ENCODE data around the gene BCL7C.
A peak's percentile ranks its signal among the peaks of the same experiment; 100 is the strongest.
"Not testable (repeated sequence)": the region's sequence is repeated elsewhere in the genome, so short reads cannot be mapped to it uniquely, and the experiment has no call there.

BCL7C gene

GRCh38 chr16:30870904-30871303, 23.0 kb downstream of the BCL7C start:
- DNase-seq (ENCODE audit: low read depth in 2 of 3, low spot score in 1 of 3) = no peak

DNA sequence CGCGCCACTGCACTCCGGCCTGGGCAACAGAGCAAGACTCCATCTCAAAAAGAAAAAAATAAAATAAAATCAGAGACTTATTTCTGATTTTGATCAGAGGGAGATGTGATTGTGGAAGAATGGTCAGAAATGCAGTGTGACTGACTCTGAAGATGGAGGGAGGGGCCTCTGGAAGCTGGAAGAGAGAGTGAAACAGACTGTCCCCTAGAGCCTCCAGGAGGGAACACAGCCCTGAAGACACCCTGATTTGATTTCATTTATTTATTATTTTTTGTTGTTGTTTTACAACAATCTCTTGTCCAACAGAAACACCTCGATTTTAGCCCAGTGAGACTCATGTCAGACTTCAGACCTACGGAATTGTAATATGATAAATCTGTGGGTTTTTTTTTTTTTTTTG, 26.1 kb downstream of the BCL7C start:
- DNase-seq (ENCODE audit: low read depth in 2 of 3, low spot score in 1 of 3) = no peak

GRCh38 chr16:30866031-30866430, 27.8 kb downstream of the BCL7C start:
- DNase-seq (ENCODE audit: low read depth in 2 of 3, low spot score in 1 of 3) = no peak

DNA sequence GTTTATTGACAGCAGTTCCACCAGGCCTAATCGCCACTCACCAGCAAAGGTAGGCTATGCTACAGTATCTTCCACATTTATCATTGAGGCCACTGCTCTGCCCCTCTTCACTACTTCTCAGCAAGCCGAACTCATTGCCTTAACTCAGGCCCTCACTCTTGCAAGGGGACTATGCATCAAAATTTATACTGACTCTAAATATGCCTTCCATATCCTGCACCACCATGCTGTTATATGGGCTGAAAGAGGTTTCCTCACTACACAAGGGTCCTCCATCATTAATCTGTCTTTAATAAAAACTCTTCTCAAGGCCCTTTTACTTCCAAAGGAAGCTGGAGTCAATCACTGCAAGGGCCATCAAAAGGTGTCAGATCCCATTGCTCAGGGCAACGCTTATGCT, 30.7 kb downstream of the BCL7C start:
- not testable (repeated sequence) for DNase-seq (ENCODE audit: low read depth in 2 of 3, low spot score in 1 of 3)

DNA sequence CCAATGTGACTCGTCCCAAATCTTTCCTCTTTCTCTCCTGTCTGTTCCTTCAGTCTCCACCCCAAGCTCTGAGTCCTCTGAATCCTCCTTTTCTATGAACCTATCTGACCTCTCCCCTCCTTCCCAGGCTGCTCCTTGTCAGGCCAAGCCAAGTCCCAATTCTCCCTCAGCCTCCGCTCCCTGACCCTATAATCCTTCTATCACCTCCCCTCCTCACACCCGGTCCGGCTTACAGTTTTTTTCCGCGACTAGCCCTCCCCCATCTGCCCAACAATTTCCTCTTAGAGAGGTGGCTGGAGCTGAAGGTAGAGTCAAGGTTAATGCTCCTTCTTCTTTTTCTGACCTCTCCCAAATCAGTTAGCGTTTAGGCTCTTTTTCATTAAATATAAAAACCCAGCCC, 33.1 kb downstream of the BCL7C start:
- DNase-seq (ENCODE audit: low read depth in 2 of 3, low spot score in 1 of 3) = not testable (repeated sequence)

DNA sequence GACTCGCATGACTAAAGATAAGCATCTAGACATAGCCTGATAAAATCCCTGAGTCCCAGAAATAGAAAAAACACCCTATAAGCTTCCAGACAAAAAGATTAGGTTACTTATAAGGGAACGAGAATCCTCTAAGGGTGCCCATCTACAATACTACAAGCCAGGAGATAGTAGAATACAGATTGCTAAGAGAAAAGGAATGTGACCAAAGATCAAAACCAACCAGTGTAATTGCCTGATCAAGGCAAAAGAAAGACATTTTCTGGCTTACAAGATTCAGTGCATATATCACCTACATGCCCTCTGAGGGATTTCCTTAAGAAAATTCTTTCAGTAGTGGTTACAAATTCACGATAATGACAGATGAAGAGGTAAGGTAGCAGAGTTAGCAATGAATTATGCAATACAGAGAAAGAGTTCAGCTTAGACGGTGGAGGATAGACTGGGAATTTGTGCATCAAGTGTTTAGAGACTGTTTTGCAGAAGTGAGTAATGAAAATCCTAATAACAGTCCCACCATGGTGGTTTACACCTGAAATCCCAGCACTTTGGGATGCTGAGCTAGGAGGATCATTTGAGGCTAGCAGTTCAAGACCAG, 35.0 kb downstream of the BCL7C start:
- DNase-seq (ENCODE audit: low read depth in 2 of 3, low spot score in 1 of 3) = no peak

DNA sequence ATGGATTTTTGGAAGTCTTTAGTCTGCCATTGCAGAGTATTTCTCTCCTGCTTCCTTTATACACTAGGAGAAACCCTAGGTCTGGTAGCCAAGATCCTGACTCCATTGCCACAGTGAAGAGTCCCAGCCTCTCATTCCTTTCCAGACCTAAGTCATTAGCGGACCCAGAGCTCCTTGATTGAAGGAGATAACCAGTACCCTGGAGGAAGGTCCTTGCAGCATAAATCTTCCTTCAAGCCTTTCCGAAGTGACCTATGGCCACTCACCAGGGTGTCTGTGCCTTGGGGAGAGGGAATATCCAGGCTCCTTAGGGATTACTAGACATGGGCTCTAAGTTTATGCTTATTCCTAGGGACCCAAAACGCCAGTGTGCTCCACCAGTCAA, 35.8 kb downstream of the BCL7C start:
- no peak for DNase-seq (ENCODE audit: low read depth in 2 of 3, low spot score in 1 of 3)

- no peak for DNase-seq (ENCODE audit: low read depth in 2 of 3, low spot score in 1 of 3)
Measured at GRCh38 chr16:30853758-30854157, 40.1 kb downstream of the BCL7C start.

DNA sequence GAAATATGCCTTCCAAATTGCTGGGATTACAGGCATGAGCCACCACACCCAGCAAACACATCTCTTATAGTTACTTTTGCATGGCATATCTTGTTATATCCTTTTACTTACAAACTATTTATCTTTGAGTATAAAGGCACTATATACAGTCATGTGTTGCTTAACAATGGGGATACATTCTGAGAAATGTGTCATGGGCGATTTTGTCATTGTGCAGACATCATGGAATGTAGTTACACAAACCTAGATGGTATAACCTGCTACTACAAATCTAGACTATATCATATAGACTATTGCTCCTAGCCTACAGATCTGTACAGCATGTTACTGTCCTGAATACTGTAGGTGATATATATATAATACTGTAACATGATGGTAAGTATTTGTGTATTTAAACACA, 43.6 kb downstream of the BCL7C start:
- DNase-seq (ENCODE audit: low read depth in 2 of 3, low spot score in 1 of 3) = no peak

GRCh38 chr16:30846649-30847402, 47.1 kb downstream of the BCL7C start:
- DNase-seq (ENCODE audit: low read depth in 2 of 3, low spot score in 1 of 3) = no peak

- DNase-seq (ENCODE audit: low read depth in 2 of 3, low spot score in 1 of 3) = peak; percentile 46 to 90 (median 72)
Measured at GRCh38 chr16:30844671-30845449, 49.0 kb downstream of the BCL7C start.

GRCh38 chr16:30844346-30844670, 49.6 kb downstream of the BCL7C start:
- no peak for DNase-seq (ENCODE audit: low read depth in 2 of 3, low spot score in 1 of 3)

DNA sequence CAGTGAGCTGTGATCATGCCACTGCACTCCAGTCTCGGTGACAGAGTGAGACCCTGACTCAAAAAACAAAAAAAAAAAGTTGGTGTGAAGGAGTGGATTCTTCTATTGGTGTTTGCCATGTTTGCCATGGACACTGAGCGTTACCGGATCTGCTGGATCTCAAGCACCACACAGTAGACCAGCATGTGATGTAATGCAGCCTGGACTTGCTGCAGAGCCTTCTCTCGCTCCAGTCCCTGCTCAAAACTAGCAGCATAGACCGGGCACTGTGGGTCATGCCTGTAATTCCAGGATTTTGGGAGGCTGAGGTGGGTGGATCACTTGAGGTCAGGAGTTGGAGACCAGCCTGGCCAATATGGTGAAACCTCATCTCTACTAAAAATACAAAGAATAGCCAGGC, 50.4 kb downstream of the BCL7C start:
- DNase-seq (ENCODE audit: low read depth in 2 of 3, low spot score in 1 of 3) = no peak

- no peak for DNase-seq (ENCODE audit: low read depth in 2 of 3, low spot score in 1 of 3)
Measured at GRCh38 chr16:30842971-30843370, 50.9 kb downstream of the BCL7C start.

GRCh38 chr16:30841332-30841731, 52.5 kb downstream of the BCL7C start:
- no peak for DNase-seq (ENCODE audit: low read depth in 2 of 3, low spot score in 1 of 3)

GRCh38 chr16:30840611-30841010, 53.3 kb downstream of the BCL7C start:
- no peak for DNase-seq (ENCODE audit: low read depth in 2 of 3, low spot score in 1 of 3)

DNA sequence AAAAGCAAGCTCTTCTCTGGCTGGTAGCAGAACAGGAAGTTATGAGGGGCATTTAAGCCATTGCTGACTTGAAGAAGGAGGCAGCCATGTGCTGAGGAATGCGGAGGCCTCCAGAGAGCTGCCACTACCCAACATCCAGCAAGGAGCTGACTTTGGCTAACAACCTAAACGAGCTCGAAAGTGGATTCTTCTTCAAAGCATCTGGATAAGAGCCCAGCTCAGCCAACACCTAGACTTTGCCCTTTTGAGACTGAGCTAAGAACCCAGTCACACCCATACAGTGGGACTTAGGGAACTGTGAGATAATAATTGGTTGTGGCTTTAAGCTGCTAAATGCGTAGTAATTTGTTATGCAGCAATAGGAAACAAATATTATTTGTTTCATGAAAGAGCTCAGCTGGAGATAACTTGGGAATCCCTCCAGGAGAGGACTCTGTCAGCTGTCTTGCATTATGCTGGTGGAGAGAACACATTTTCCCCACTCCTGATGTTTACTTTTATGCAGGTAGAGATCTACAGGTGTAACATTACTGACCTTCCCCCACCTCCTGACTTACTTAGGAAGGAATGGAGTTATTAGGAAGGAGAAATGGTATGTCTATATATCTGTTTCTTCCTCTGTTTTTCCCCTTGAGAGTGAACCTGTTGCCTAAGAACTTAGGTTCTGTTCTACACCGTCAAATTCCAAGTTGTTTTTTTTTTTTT, 54.2 kb downstream of the BCL7C start:
- DNase-seq (ENCODE audit: low read depth in 2 of 3, low spot score in 1 of 3) = no peak

GRCh38 chr16:30838876-30839471, 54.9 kb downstream of the BCL7C start:
- no peak for DNase-seq (ENCODE audit: low read depth in 2 of 3, low spot score in 1 of 3)

DNA sequence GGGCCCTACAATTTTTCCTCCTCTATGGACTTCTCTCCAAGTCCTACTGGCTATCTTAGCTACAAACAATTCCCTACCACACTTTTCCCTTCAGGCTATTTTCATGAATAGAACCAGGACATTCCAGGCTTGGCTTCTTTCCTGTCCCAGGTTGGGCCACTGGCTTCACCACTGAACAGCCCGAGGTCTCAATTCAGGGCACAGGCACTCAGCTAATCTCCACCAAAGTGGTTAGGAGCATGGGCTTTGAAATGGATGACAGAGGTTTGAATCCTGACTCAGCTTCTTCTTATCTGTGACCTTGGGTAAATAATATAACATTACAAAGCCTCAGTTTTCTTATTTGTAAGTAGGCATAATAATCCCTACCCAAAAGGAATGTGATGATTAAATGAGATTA, 56.0 kb downstream of the BCL7C start:
- no peak for DNase-seq (ENCODE audit: low read depth in 2 of 3, low spot score in 1 of 3)

Measured in stimulated activated CD4-positive, alpha-beta T cell treated with anti-CD3 and anti-CD28 coated beads, Interleukin-12 subunit alpha, Interleukin-12 subunit beta, amount 100 ng/mL, for 48 hours (primary cell).